GM12891 (cell line): Measurements from ENCODE around the gene FCSK.

Source experiments
- DNase-seq: peaks from one replicate; pipeline ENCODE4 v3.0.0; 2011; ENCODE audit warnings: low spot score; ENCODE audit not compliant: insufficient read length
- FAIRE-seq: peaks from 2 replicates; lab custom pipeline; 2011; peaks lifted over from hg19 to GRCh38; lab: Jason Lieb, UNC
- PAX5 ChIP-seq: IDR thresholded peaks from 2 replicates; pipeline ENCODE4 v1.6.1; 2011; ENCODE audit warnings: low read length, moderate library complexity, mild to moderate bottlenecking; ENCODE audit not compliant: insufficient read depth, severe bottlenecking
- POLR2A ChIP-seq: IDR thresholded peaks from 2 replicates; pipeline ENCODE4 v1.6.1; 2011; ENCODE audit warnings: low read depth, low read length, control low read depth
- POLR2AphosphoS5 ChIP-seq: IDR thresholded peaks from 2 replicates; pipeline ENCODE4 v1.6.1; 2011; ENCODE audit warnings: low read depth, low read length, control low read depth
- POU2F2 ChIP-seq: IDR thresholded peaks from 2 replicates; pipeline ENCODE4 v1.6.1; 2011; ENCODE audit warnings: low read depth, mild to moderate bottlenecking, control low read depth, low read length, moderate library complexity
- SPI1 ChIP-seq: IDR thresholded peaks from 2 replicates; pipeline ENCODE4 v1.6.1; 2011; ENCODE audit warnings: low read depth, low read length, control low read depth
- TAF1 ChIP-seq: IDR thresholded peaks from 2 replicates; pipeline ENCODE4 v1.6.1; 2011; ENCODE audit warnings: low read depth, low read length, control low read depth

FCSK gene

DNA sequence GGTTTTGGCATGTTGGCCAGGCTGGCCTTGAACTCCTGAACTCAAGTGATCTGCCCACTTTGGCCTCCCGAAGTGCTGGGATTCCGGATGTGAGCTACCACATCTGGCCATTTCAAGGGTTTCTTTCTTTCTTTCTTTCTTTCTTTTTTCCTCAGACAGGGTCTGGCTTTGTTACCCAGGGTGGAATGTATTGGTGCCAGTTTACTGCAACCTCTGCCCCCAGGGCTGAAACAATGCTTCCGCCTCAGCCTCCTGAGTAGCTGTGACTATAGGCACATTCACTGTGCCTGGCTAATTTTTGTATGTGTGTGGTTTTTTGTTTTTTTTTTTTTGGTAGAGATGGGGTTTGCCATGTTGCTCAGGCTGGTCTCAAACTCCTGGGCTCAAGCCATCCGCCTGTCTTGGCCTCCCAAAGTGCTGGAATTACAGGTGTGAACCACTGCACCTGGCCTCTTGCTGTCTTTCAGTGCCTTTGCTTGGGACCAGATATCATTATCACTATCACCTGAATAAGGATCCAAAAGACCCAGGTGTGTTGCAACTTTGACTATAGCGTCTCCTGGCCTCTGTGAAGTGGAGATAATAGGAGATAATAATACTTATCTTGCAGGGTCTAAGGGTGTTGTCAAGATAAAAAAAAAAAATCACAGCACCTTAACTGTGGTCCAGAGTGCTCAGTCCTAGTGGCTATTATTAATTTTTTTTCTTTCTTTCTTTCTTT is 3.2 kb downstream of the FCSK start:
- FAIRE-seq (no peak), DNase-seq (no peak)
- no peak for TF ChIP-seq TAF1
- no peak for TF ChIP-seq PAX5
- TF ChIP-seq POLR2A: no peak
- TF ChIP-seq POU2F2: no peak
- no peak for TF ChIP-seq POLR2AphosphoS5
- TF ChIP-seq SPI1: no peak

DNA sequence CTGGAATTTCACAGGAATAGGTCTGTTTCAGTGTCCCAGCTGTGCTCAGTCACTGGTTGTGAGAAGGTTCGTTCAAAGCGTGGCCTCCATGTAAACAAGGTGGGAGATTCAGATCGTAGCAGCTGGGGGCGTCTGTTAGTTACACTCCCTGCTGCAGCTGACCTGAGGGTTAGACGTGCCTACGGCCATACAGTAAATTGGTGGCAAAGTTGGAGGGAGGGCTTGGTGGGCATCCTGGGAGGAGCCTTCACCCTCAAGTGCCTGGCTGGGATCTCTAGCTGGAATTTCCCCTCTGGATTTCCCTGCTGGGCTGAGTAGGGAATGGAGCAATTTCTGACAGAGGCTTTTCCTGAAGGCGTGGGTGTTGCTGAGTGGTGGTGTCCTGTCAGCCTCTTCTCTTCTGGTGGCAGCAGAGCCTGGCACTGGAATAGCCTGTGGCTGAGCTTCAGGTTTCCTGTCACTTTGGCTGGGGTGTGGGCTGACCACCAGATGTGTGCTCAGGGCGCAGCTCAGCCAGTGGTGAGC is 6.4 kb downstream of the FCSK start:
- DNase-seq: no peak
- FAIRE-seq: no peak
- TF ChIP-seq POU2F2 (no peak), PAX5 (no peak)

DNA sequence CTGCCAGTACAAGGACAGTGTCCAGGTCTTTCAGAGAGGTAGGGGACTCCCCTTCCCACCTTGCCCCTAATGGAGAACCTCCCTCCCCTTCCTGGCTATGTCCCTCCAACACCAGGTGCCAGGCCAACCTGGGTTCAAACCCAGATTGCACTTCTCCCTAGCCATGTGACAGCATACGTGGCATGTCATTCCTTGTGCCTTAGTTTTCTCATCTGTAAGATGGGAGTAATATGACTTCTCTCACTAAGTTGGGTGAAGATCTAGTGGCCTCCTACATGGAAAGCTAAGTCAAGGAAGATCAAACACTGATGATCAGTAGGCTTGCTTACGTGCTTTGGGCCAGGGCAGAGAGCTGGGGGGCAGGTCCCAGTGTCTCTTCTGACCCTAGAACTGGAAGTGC is 8.8 kb downstream of the FCSK start:
- DNase-seq (no peak), FAIRE-seq (no peak)

DNA sequence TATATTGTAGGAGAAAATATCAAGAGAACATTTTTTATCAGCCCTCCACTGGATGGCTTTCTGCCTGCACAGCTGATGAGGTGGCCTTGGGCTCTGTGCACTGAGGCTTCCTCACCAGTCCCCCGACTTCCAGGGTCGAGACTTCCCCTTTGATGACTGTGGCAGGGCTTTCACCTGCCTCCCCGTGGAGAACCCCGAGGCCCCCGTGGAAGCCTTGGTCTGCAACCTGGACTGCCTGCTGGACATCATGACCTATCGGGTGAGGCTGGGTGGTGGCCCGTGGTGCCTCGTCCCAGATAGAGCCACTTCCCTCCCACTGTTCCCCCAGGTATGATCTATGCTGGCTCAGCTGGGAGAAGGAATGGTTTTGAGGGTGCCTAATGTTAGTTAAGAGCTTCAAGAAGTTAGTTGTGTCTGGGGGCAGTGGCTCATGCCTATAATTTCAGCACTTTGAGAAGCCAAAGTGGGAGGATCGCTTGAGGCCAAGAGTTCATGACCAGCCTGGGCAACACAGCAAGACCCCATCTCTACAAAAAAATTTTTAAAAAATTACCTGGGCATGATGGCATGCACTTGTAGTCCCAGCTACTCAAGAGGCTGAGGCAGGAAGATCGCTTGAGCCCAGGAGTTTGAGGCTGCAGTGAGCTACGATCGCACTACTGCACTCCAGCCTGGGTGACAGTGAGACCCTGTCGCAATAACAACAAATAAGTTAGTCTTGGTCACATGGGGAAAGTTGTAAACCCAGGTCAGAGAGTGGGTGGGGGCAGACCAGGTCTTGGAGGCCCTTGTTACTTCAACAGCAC is 11.8 kb downstream of the FCSK start:
- FAIRE-seq (no peak), DNase-seq (no peak)
- TF ChIP-seq SPI1 (no peak), POLR2AphosphoS5 (no peak), POU2F2 (no peak), POLR2A (no peak), PAX5 (no peak), TAF1 (no peak)

More for the DNA sequence above, 8.8 kb downstream of the FCSK start:
- no peak for TF ChIP-seq PAX5
- TF ChIP-seq POLR2AphosphoS5: no peak
- no peak for TF ChIP-seq POLR2A
- TF ChIP-seq POU2F2: no peak
- TF ChIP-seq SPI1: no peak
- TF ChIP-seq TAF1: no peak

DNA sequence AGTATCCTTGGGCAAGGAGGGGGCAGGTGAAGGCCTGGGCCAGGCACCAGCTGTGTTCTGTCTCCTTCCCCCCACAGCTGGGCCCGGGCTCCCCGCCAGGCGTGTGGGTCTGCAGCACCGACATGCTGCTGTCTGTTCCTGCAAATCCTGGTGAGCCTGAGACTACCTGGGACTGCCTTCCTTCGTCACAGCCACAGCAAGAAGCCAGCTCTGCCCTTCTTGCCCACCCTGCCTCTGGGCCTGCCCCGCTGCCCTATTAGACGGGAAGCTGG is 12.3 kb downstream of the FCSK start:
- TF ChIP-seq PAX5 (no peak), TAF1 (no peak), POLR2AphosphoS5 (no peak), SPI1 (no peak), POU2F2 (no peak), POLR2A (no peak)
- DNase-seq (no peak), FAIRE-seq (no peak)

DNA sequence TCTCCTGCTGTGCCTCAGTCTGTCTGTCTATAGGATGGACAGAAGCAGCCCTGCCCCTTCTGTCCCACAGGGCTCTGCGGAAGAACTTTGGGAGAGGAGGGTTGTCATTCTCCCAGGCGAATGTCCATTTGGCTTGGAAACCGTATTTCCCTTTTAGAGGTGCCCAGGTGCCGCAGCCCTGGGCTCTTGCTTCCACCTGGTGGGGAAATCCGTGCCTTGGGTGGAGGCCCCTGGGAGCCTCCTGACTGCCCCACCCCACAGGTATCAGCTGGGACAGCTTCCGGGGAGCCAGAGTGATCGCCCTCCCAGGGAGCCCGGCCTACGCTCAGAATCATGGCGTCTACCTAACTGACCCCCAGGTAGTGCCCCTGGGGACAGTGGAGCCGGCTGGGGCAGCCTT is 12.7 kb downstream of the FCSK start:
- FAIRE-seq (no peak), DNase-seq (no peak)
- TF ChIP-seq SPI1 (no peak), TAF1 (no peak), PAX5 (no peak), POU2F2 (no peak), POLR2A (no peak), POLR2AphosphoS5 (no peak)

DNA sequence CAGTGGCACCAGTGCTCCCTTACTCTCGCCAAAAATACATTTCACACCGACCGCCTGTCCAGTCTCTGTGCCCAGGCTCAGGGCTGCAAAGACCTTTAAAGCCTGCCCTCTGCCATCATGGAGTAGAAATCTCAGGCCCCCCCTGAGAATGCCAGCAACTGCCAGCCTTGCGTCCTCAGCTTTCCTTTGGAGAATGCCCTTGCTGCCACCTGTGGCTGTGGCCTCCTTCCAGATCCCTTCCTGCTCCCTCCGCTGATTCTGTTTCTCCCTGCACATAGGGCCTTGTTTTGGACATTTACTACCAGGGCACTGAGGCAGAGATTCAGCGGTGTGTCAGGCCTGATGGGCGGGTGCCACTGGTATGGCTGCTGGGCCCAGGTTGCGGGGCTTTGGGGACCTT is 13.2 kb downstream of the FCSK start:
- TF ChIP-seq TAF1: no peak
- TF ChIP-seq SPI1: no peak
- DNase-seq: no peak
- no peak for FAIRE-seq

DNA sequence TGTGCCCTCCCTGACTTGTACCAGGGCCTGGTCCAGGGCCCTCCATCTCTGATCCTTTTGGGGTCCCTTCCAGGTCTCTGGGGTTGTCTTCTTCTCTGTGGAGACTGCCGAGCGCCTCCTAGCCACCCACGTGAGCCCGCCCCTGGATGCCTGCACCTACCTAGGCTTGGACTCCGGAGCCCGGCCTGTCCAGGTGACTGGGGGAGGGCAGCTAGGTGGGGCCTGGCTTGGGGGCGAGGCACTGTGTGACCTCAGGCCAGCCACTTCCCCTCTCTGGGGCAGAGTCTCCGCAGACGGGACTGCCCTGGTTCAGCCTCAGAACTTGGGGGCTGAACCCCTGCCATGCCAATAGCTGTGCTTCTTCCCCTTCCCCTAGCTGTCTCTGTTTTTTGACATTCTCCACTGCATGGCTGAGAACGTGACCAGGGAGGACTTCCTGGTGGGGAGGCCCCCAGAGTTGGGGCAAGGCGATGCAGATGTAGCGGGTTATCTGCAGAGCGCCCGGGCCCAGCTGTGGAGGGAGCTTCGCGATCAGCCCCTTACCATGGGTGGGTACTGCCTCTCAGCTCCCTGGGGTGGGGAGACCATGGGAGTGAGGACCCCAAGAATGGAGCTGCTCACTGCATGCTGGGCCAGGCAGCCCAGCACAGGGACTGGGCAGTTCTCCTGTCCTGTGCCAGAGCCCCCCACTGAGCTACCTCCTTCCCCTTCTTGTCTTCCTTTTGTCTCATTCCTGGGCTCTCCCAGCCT is 14.6 kb downstream of the FCSK start:
- TF ChIP-seq POU2F2 (no peak), POLR2AphosphoS5 (no peak), TAF1 (no peak)
- DNase-seq (no peak), FAIRE-seq (no peak)

DNA sequence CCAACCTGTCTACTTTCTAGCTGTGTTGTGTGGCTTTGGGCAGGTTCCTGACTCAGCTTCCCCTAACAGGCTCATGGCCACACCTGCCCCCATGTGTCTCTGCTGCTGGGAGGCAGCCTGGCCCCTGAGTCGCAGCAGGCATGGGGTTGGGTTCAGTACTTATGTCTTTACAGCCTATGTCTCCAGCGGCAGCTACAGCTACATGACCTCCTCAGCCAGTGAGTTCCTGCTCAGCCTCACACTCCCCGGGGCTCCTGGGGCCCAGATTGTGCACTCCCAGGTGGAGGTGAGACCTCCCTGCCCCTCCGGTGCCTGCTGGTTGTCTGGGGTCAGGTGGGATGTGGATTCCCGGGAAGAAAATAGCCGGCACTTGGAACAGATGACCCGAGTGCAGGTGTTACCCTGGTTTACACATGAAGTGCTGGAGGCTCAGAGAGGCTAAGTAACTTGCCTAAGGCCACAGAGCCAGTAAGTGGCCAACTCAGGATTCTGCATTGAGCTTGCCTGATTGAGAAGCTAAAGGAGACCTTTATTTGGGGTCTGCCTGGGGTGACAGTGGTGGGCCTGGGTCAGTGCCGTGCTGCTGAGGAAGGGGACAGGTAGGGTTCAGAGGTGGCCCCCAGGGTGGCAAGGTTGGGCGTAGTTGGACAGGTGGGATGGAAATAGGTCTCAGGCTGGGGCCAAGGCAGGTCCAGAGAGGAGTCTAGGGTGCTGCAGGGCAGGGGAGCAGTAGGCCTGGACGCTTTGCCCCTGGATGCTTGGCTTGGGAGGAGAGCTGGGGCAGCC is 15.9 kb downstream of the FCSK start:
- TF ChIP-seq SPI1 (no peak), POLR2AphosphoS5 (no peak), TAF1 (no peak), PAX5 (no peak), POLR2A (no peak), POU2F2 (no peak)
- FAIRE-seq: no peak
- DNase-seq: no peak

DNA sequence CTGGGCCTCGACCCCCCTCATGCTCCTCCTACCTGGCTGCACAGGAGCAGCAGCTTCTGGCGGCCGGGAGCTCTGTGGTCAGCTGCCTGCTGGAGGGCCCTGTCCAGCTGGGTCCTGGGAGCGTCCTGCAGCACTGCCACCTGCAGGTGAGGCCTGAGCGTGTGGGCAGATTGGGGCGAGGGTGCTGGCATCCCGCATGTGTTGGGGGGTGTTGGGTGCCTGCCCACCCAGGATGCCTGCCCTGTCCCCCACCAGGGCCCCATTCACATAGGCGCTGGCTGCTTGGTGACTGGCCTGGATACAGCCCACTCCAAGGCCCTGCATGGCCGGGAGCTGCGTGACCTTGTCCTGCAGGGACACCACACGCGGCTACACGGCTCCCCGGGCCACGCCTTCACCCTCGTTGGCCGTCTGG is 16.5 kb downstream of the FCSK start:
- DNase-seq (no peak), FAIRE-seq (no peak)
- no peak for TF ChIP-seq POLR2AphosphoS5
